DMS153 treated with DMSO at 0.1 percent for 48 hours (cell line): ENCODE data around the gene ZNF438.

Experiments used
- DNase-seq: peaks from one replicate; lab custom pipeline; 2025; ENCODE audit not compliant: unreplicated experiment; lab: John Stamatoyannopoulos, UW

Gene ZNF438

DNA sequence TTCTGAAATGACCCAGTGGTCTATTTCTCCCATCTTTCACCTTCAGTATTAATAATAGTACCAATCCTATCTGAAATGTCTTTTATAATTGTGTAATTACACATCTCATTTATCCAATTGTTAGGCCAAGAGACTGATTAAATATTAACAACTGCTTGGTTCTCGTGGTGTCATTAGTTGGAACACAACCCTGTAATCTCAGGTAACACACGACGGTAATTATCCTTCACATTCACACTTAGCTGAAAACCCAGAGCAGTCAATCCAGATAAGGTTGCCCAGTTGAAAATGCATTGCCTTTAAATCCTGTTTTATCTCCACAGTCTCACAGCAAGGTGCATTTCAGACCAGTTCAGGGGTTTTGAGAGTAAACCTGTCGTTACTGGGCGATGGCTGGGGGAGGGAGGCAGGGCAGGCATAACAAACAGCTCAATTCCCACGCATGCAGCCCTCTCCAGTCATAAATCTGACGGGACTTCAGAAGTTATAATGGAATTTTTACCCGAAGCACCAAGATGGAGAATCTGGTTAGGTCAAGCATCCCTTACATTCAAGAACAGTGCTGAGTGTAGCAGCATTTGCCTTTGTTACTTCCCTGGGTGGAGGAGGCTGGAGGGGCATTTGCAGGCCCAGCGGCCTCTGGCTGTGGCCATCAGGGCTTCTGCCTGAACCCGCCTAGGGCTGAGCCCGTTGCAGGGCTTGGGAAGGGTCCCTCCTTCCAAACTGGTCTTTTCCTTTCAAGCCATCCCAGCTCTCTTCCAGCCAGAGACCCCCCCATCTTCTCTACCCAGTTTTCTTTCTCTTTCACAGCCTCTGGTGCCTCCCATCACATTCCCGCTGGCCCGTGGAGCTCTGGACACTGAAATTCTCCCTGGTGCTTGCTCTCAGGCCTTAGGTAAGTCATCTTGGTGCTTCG lies 201.1 kb downstream of the ZNF438 start:
- no peak for DNase-seq

DNA sequence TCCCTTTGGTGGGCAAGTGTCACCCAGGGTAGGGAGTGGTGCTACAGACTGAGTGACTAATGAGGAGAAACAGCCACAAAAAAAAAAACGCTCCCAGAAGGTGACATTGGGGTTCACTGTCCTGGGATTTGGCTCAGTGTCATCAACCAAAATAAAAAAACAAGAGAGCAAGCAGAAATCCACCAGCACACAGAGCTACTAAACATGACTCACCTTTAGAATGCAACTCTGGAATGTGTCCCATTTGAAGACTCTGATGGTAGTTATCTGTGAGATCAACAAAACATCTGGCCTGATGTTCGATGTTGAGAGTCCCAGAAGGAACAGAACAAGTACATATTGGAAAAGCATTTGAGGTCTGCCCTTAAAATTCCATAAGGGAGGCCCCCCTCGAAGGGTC lies 201.8 kb downstream of the ZNF438 start:
- no peak for DNase-seq

- DNase-seq, result no peak
Observed at GRCh38 chr10:30828680-30829079, 203.0 kb downstream of the ZNF438 start.

GRCh38 chr10:30828164-30828563 lies 203.5 kb downstream of the ZNF438 start:
- DNase-seq, result no peak

GRCh38 chr10:30827531-30828120 lies 204.0 kb downstream of the ZNF438 start:
- DNase-seq, result no peak

DNA sequence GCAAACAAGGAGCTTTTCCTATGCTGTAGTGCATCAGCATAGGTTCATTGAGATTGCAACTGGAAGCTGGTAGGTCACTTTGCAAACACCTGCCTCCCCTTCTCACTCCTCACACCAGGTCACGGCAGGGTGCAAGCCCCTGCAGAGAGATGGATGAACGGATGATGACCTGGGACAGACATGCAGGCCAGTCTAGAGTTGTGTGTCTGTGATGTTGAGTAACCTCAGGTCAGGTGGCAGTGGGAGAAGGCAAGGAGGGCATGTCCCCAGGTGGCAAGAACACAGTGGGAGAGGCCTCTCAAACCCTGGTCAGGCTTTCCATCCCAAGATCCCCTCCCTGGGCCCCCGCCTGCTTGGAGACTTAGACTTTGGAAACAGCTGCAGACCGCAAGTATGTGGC lies 205.0 kb downstream of the ZNF438 start:
- no peak for DNase-seq

- DNase-seq, result no peak
Observed at GRCh38 chr10:30825495-30825894, 206.2 kb downstream of the ZNF438 start.

DNA sequence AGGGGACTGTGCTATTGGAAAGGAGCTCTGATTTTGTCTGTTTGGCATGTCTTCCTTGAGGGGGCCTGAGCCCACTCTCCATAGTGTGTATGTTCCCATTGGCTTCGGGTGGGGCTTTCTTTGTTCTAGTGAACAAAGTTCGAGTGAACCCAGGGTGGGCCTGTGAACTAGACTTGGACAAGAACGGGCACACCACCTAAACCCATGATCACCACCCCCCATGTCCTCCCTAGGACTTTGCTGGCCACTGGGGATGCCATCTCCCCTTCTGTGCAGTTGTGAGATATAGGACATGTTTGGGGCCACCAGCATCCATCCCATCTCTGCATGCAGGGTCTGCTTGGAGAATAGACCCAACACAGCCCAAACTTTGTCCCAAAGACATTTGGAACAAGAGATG lies 206.6 kb downstream of the ZNF438 start:
- no peak for DNase-seq

DNA sequence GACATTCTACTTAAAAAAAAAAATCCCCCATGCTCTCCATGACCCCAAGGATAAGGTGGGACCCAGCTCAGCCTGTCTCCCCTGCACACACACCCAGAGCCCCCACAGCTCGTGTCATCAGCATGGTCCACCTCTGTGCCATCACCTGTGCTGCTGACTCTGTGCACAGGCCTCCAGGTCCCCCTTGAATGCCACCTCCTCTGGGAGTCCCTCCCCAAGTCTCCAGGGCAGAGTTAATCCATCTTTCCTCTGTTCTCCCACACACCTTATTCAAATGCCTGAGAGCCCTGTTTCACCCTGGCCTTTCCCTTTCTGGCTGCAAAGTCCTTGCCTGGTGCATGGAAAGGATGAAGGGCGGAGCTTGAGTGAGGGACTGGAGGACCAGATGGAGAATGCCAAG lies 208.0 kb downstream of the ZNF438 start:
- DNase-seq, result no peak

DNA sequence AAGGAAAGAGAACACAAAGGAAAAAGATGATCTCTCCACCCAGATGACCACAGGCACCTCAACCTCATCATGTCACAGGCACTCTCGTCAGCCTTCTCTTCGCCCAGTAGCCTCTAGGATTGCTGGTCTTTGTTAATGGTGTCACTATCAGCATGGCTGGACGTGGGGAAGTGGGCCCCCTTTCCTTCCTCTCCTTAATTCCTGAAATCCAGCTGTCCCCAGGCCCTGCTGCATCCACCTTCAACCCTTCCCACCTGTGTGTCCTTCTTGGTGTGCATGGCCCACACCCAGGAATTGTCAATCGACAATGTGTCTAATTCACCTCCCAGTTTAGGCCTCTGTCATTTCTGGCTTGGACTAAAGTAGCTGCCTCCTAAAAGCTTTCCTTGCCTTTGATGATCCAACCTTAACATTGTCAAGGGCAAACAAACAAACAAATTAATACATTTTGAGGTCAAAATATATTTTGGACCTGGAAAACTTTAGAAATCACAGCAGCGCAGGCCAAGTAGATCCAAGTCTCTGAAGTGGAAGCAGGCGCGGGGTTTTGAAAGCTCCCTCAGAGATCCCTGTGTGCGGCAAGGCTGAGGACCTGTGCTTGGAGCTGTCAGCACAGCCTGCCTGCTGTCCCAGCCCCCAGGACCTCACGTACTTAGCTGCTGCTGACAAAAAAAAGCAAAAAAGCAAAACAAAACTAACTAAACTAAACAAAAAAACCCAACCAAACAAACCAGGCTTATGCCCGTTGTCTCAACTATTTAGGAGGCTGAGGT lies 208.8 kb downstream of the ZNF438 start:
- DNase-seq, result no peak

GRCh38 chr10:30821994-30822692 lies 209.5 kb downstream of the ZNF438 start:
- DNase-seq, result no peak

DNA sequence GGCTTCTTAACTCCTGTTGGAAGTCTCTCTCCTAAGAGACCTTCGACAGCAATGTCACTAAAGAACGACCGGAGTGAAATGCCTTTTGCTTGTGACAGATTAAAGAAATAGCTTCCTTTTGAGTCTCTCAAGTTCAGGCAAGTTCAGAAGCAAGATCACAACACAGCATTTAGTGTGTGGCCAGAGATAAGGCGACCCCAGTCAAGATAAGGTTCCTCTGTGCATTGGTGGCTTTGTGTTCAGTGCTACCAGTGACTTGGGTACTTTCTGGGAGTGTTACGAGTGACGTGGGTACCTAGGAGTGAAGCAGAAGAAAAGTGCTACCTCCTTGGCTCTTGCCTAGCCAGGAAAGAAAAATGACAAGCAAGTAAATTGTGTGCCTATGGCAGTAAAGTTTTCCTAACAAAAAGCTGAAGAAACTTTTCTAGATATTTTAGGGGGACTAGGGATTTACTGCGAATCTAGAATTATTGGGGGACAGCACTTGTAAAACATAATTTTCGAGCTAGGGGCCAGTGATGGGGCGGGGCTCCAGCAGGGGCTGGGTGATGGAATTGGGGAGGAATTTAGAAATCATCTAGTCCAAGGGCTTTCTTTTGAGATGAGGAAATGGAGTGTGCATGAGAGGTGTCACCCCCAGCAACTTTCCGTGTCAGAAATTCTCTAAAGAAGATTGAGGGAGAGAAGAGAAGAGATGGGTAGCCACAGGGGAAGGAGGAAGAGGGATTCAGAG lies 210.2 kb downstream of the ZNF438 start:
- no peak for DNase-seq

DNA sequence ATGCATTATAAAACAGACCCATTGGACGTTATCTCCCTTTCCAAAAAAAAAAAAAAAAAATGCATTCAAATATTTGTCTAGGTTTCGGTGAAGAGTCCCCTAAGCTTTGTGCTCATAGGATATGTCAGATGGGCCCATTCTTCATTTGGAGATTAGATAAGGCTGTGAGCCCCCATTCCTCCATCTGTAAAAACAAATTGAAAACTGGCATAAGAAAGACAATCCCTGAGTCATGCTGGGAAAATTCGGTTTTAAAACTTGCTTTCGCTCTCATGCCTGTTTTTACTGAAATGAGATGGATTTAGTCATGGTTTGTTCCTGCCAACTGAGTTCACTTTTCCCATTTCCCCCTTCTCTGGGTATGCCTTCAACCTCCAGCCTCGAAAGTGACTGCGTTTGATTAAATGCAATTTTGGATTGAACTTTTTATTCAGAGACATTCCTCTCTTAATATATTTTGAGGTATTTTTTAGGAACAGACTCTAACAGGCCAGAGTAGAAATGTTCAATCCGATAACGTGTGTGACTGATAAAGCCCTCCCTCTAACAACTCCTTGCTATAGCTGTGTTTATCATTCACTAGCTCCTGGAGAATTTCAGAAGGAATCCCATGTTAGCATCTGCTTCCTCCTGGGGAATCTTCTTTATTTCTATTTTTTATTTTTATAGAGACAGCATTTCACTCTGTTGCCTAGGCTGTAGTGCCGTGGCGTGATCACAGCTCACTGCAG lies 211.2 kb downstream of the ZNF438 start:
- DNase-seq, result no peak

DNA sequence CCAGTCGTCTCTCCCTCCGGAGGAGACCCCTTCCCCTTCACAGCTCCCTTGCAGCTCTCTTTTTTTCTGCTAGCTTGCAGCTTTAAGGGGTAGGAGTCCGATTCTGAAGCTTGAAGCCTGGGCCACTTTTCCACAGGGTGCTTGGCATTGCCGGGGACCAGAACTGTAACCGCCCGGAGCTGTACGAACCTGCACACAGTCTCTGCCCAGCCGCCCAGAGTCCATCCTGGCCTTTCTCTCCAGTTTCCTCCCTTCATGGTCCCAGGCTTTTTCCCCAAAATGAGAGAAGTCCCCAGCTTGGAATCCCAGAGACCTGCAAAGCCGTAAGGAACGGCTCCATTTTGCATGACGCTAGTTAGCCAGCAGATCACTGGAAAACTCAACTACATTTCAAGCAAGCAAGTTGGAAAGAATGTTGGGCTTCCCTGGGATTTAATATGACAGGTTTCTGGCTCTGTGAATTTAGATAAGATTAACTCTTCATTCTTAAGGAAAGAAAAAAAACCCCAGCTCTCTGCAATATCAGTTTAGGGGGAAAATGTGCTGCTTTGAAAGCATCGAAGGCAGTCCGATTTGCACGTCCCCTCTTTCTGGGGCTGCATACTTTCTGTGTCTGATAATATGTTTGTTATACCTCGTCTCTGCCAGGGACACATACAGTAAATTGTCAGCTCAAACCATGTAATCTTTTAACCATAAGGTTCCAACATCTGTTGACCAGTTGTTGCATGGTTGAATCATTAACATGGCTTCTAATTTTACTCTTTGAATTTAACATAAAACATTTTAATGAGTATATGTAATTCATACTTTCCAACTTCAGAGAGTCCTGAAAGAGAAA lies 212.1 kb downstream of the ZNF438 start:
- DNase-seq, result no peak

DNA sequence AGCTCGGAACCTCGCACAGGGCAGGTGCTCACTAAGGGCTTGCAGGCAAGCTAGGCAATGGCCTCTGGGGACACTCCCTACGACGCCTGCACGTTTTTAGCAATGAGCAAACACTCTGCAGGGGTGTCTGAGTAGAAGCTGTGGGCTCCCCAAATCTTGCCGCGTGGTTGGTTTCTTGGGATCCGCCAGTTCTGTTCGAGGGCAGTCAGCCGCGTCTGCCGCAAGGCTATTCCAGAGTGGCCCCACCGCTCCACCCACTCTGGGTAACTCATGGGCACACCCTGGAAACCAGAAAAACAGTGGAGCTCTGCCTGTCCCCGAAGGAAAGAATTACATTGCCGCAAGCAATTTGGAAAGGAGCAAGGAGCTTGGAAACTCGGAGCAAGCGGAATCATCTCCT lies 212.8 kb downstream of the ZNF438 start:
- no peak for DNase-seq

DNA sequence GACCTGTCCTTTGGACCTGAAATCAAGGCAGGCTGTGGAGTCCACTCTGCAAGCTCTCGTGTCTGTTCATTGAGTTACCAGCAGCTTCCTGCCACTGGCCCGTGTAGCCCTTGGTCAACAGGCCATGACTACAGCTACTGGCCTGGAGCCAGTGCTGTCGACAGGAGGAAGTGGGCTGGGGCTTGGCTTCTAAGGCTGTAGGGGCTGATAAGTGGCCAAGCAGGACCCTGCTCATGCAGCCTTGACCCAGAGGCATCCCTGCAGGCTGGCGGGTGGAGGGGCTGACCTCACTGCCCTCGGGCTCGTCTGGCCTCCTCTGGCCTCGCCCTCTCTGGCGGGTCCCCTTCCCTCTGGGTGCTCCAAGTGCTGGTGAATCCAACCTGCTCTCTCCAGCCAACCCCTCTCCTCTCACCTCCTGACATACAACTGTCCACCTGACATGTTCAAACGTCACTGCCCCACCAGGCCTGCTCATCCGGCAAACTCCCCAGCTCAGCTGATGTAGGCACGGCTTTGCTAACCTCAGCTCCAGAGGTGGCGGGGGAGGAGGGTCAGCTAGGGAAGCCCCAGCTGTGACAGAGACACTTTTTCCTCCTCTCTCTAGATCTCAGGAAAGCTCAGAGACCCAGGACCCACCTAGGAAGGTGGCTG lies 213.5 kb downstream of the ZNF438 start:
- DNase-seq, result no peak

DNA sequence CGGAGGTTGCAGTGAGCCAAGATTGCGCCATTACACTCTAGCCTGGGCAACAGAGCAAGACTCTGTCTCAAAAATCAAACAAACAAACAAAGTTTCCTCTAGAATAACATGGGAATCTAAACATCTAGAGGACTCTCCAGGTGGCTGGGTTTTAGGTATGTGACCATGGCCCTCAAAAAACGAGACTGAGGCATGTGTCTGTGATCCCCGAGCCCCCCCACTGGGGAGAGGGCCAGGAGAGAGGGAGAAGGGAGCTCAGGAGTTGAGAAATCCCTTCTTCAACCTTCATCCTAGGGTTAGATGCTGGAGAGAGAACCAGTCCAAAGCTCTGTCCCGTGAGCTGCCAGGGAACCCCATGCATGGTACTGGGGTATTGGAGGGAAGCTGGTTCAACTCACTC lies 214.1 kb downstream of the ZNF438 start:
- no peak for DNase-seq

DNA sequence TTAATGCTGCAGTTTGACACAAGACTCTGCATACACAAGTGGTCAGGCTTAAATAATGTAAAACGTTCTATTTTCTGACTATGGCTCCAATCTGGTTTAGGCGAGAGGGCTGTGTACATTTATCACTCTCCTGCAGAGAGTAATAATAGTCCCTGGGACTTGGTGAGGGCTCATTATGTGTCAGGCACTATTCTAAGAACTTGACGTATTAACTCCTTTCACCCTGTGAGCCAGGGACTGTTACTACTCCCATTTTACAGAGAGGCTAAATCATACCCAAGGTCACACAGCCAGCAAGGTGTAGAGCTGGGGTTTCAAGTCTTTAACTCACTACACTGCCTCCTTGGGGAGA lies 214.9 kb downstream of the ZNF438 start:
- no peak for DNase-seq
